Rectal smooth muscle tissue (tissue), 1 donor: Measurements from ENCODE around the gene RARRES1.

Experiments
- H3K27ac ChIP-seq: one replicate; pipeline ENCODE4 v1.7.0; 2013; ENCODE audit warnings: low read depth, low read length, inconsistent platforms
- H3K27me3 ChIP-seq: one replicate; pipeline ENCODE4 v1.7.0; 2013; ENCODE audit warnings: low read length; ENCODE audit not compliant: control insufficient read depth, insufficient read depth
- H3K36me3 ChIP-seq: one replicate; pipeline ENCODE4 v1.7.0; 2013; ENCODE audit warnings: low read length; ENCODE audit not compliant: control insufficient read depth, insufficient read depth
- H3K4me1 ChIP-seq: one replicate; pipeline ENCODE4 v1.7.0; 2013; ENCODE audit warnings: low read length; ENCODE audit not compliant: control insufficient read depth, insufficient read depth
- H3K4me3 ChIP-seq: one replicate; pipeline ENCODE4 v1.7.0; 2013; ENCODE audit warnings: low read length
- H3K9ac ChIP-seq: one replicate; pipeline ENCODE4 v1.7.0; 2013; ENCODE audit warnings: low read length

Gene RARRES1

DNA sequence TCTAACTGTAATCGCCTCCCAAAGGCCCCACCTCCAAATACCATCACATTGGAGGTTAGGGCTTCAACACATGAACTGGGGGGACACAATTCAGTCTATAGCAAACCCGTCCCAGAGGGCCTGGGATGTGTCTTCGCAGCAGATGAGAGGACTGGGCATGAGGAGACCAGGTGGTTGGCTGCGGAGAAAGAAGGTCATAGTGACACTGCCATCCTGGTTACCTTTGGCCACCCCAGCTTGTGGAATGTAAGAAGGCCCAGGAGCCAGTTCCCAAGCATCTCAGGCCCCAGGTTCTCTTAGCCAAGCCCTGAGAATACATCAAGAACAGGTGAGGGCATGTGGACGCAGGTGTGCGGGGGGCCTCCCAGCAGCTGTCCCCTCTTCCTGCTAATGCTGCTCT, 6.4 kb upstream of the RARRES1 start:
- Histone ChIP-seq H3K9ac (no peak overlapping the region), H3K36me3 (no peaks in the 10 kb centered on the region), H3K27me3 (no peaks in the 10 kb centered on the region), H3K4me3 (no peak overlapping the region), H3K4me1 (no peaks in the 10 kb centered on the region), H3K27ac (no peak overlapping the region)

DNA sequence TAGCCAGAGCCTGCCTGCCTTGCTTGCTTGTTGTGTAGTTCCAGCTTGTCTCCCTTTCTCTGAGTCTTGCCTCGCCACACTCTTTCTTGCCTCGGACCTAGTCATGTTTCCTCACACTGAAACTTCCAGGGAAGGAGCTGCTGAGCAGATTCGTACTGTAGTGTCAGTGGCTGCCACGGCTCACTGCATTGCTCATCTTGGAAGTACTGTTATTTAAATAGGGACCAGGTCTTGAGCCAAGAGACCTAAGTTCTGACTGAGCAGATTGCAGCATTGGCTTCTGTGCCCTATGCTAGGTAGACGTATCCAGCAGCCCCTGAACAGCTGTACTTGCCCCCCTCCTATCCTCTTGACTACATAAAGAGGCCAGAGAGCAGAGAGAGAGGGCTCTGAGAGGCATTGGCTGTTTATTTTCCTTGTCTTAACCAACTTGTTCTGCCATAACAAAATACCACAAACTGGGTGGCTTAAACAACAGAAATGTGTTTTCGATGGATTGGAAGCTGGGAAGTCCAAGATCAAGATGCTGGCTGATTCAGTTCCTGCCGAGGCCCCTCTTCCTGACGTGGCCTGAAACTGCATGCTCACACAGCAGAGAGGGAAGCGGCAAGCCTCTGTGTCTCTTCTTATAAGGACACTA, 5.8 kb upstream of the RARRES1 start:
- Histone ChIP-seq H3K4me3 (no peak overlapping the region), H3K27ac (no peak overlapping the region), H3K9ac (no peak overlapping the region), H3K4me1 (no peaks in the 10 kb centered on the region), H3K36me3 (no peaks in the 10 kb centered on the region), H3K27me3 (no peaks in the 10 kb centered on the region)

DNA sequence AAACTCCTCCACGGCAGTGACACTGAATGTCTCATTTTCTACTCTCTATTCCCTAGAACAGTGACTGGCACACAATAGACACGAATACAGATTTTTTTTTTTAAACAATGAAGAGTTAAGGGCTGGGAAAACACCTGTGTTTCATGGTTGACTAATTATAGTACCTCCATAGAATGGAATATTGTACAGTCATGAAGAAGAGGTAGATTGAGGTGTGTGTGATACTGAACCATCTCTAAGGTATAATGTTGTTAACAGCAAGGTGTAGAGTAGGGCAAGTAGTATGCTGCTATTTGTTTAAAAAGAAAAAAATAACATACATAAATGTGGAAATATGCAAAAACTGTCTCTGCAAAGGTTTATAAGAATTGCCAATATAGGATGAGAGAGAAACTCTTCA, 5.2 kb upstream of the RARRES1 start:
- no peaks in the 10 kb centered on the region for H3K4me1 ChIP-seq
- H3K27me3 ChIP-seq = no peaks in the 10 kb centered on the region
- H3K9ac ChIP-seq = no peak overlapping the region
- H3K36me3 ChIP-seq = no peaks in the 10 kb centered on the region
- no peak overlapping the region for H3K27ac ChIP-seq
- no peak overlapping the region for H3K4me3 ChIP-seq

DNA sequence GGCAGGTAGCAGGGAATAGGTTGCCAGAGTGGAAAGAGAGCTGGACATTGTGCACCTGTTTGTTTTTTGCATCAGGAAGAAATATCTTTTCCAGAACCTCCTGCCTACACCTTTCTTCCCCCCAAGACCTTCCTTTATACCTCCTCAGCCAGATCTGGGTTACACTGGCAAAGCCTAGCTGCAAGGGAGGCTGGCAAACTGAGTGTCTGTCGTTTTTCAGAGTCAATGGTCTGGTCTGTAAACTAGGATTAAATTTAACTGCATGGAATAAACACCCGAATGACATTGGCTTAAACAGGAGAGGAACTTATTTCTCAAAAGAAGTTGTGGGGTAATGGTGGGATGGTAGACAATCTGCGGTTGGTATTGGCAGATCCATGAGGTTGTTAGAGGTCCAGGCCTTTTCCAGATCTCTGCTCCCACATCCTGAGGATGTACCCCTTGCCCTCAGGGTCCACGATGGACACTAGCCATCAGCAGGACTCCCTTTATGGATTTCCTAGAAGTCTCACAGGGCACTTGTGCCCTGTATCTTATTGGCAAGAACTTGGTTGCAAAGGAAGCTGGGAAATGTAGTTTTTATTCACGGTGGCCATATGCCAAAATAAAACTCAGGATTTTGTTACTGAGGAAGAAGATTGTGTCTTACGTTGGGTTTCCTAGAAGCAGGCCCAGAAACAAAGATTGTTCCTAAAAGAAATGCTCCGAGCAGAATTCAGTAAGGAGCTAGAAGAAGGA, 3.2 kb upstream of the RARRES1 start:
- H3K4me3 ChIP-seq = no peak overlapping the region
- H3K4me1 ChIP-seq = peaks cover 6% of the 10 kb centered on the region
- no peaks in the 10 kb centered on the region for H3K36me3 ChIP-seq
- H3K9ac ChIP-seq = no peak overlapping the region
- no peaks in the 10 kb centered on the region for H3K27me3 ChIP-seq
- H3K27ac ChIP-seq = no peak overlapping the region

DNA sequence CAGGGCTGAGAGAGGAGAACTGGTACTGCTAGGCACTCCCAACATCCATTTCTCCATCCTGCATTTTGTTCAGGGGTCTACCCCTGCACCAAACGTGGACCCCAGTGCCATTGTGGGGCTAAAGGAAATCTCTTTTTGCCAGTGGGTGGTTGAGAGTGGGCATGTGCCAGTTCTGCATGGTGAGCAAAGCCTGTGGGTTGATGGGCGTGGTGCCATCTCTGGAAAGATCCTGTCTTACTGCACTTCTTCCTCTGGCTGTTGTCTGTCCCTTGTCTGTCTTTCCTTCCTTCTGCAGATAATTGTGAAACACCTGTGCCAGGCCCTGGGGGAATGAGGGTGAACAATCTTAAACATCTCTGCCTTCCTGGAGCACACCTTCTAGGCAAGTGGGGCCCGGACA, 1.4 kb upstream of the RARRES1 start:
- Histone ChIP-seq H3K36me3 (no peaks in the 10 kb centered on the region), H3K4me1 (peaks cover 6% of the 10 kb centered on the region), H3K27me3 (no peaks in the 10 kb centered on the region), H3K4me3 (no peak overlapping the region), H3K9ac (no peak overlapping the region), H3K27ac (no peak overlapping the region)

DNA sequence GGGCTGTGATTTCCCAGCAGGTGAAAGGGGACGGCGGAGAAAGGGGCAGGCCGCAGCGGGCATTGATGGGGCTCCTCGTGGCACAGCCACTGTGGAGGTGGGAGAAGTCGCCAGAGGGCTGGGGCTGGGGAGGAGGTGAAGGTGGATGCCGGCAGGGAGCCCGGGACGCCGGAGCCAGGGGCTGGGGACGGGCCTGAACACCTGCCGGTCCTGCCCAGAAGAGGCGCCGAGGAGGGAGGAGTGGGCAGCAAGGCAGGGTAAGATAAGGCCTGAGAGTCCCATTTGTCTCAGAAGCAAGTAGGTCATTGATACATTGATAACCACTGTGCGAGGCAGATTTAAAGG, 571 bp upstream of the RARRES1 start:
- Histone ChIP-seq H3K36me3 (no peaks in the 10 kb centered on the region), H3K4me1 (peaks cover 11% of the 10 kb centered on the region), H3K27me3 (no peaks in the 10 kb centered on the region), H3K9ac (no peak overlapping the region), H3K4me3 (peak overlapping the region; percentile 76), H3K27ac (peak overlapping the region; percentile 59)

DNA sequence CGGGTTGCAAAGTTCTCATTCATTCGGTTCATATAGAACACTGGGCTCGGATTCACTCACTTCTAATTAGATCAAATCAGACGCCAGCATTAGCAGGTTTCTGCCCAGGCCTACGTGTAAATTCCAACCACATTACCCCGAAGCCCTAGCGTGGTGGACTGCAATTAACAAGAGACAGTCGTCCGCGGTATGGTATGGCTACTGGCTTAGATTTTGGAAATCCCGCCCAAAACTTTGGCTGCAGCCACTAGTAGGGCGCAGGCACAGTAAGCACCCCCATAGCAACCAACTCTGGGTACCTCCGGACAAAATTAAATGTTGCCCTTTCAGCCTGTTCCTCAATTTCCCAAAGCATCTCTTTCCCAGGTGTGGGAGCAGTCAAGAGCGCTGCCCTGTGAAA, 771 bp downstream of the RARRES1 start:
- H3K4me3 ChIP-seq = peak overlapping the region; percentile 76
- H3K4me1 ChIP-seq = peaks cover 14% of the 10 kb centered on the region
- peak overlapping the region; percentile 59 for H3K27ac ChIP-seq
- no peak overlapping the region for H3K9ac ChIP-seq
- no peaks in the 10 kb centered on the region for H3K27me3 ChIP-seq
- H3K36me3 ChIP-seq = no peaks in the 10 kb centered on the region

DNA sequence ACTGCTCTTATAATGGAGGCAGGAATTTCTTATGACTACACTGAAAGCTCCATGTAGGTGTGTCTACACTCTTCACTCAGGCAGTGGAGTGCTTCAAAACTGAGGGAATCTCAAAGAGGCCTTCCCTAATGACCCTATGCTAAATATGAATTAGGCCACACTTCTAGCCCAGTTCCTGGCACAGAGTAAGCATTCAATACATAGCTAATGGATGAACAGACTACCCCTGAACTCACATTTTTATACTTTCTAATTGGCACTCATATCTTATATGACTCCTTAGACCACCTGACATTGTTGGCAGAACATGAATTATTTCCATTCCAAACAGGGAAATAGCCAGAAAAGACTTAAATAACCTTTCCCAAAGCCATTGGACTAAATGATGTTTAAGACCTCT, 3.4 kb downstream of the RARRES1 start:
- Histone ChIP-seq H3K27ac (no peak overlapping the region), H3K4me3 (no peak overlapping the region), H3K36me3 (no peaks in the 10 kb centered on the region), H3K27me3 (no peaks in the 10 kb centered on the region), H3K4me1 (peaks cover 24% of the 10 kb centered on the region), H3K9ac (no peak overlapping the region)

DNA sequence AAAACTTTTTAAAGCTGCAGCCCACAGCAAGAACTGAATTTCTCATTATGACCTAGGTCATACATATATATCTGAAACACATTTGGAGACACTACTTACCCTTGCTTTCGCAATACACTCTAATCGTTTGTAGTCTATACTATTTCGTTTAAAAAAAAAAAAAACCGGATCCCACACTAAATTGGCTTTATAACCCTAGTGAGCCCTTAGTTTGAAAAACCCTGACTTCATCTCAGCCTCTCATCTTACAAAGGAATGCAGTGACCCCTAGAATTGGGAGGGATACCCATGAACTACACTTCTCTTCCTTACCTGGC, 4.2 kb downstream of the RARRES1 start:
- H3K27ac ChIP-seq = no peak overlapping the region
- H3K4me3 ChIP-seq = peak overlapping the region; percentile 45
- peaks cover 24% of the 10 kb centered on the region for H3K4me1 ChIP-seq
- H3K9ac ChIP-seq = no peak overlapping the region
- H3K27me3 ChIP-seq = no peaks in the 10 kb centered on the region
- H3K36me3 ChIP-seq = no peaks in the 10 kb centered on the region

DNA sequence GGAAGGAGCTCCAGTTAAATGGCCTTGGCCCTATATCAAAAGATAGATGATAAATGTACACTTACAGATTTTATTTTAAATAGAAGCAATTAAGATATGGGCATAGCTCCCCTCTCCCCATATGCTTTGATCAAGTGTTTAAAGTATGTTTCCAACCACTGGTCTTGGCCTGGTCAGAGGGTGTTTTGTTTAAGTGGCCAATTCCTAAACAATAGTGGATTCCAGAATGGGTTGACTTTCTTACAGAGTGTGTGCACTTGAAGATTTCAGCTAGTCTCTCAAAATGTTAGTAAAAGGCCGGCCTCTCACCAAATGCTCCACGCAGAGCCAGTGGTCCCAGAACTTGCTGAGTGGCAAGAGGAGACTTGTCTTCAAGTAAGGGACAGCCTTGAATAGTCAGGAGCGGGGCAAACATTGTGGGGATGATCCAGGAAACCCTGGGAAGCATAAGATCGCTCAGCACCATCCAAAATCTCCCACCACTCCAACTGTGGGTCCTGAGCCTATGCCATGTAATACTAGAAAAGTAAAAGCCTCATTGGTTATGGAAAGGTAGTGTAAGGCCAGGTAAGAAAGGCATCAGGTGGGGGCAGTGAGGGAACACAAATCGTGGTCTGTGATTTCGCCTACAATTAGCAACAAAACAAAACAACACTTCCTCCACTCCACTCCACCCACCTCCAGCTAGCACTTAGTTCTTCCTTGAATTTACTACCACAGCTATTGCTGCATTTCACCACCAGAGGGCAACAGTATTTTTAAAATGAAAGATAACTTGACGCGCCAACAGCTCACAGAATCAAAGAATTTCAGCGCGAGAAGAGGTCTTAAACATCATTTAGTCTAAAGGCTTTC, 4.8 kb downstream of the RARRES1 start:
- Histone ChIP-seq H3K9ac (no peak overlapping the region), H3K36me3 (no peaks in the 10 kb centered on the region), H3K27me3 (no peaks in the 10 kb centered on the region), H3K27ac (no peak overlapping the region), H3K4me1 (peaks cover 24% of the 10 kb centered on the region), H3K4me3 (peak overlapping the region; percentile 45)

DNA sequence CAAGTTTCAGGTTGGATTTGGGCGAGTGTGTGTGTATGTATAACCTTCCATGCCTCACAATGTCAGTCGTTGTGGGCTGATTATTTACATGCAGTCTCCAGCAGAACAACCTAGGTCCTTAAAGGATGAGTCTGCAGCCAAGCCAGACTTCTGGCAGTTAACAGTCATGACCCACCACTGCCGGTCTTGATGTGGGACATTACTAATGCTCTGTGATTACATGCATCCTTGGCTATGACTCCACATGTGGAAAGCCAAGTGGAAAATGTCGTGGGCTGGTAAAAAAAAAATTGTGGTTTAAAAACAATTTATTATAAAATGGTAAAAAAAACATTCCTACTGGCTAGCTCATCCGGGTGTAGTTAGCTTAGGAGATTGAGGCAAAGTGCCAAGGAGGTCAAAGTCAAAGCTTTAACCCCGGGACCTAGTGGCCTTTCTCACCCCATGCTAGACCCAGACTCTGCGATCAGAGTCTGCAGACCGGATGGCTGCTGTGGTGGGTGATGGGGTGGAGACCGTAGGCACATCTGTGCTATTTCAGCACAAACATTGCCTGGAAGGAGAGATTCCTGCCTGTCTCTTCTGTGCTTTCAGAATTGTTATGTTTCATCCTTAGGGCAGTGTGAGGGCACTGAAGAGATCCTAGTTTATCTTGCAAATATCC, 6.8 kb downstream of the RARRES1 start:
- Histone ChIP-seq H3K27ac (peak overlapping the region; percentile 10), H3K4me3 (no peak overlapping the region), H3K36me3 (no peaks in the 10 kb centered on the region), H3K27me3 (no peaks in the 10 kb centered on the region), H3K9ac (no peak overlapping the region), H3K4me1 (peaks cover 17% of the 10 kb centered on the region)

DNA sequence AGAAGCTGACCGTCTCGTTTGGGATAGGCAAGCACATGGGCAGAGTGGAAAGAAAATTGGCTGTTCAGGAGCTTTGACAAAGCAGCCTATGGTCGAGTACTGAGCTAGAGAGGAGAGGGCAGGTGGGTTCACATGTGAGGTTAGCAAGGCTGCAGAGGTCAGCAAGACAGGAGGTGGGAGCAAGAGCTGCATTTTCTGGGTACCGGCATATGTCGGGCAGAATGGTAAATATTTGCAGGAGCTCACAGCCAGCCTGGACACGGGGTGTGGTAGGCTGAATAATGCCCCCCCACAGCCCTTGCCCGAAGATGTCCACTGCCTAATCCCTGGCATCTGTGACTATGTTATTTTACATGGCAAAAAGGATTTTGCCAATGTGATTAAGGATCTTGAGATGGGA, 8.3 kb downstream of the RARRES1 start:
- H3K4me1 ChIP-seq = peaks cover 17% of the 10 kb centered on the region
- H3K27ac ChIP-seq = no peak overlapping the region
- H3K27me3 ChIP-seq = no peaks in the 10 kb centered on the region
- no peak overlapping the region for H3K4me3 ChIP-seq
- H3K9ac ChIP-seq = no peak overlapping the region
- no peaks in the 10 kb centered on the region for H3K36me3 ChIP-seq
